OCI-LY1 (cell line): Measurements from ENCODE around the gene LCNL1.

Experiments used
- CTCF ChIP-seq: fragments of 200-600 bp; sonication (generic), shearing (Covaris generic); IDR thresholded peaks from 2 replicates; pipeline ENCODE4 v1.5.1; 2017; ENCODE audit warnings: mild to moderate bottlenecking, antibody characterized with exemption, low read length, moderate library complexity, mixed read lengths
- EZH2 ChIP-seq: fragments of 200-600 bp; sonication (generic), shearing (Covaris generic); IDR thresholded peaks from 2 replicates; pipeline ENCODE4 v1.8.0; 2017; ENCODE audit warnings: borderline replicate concordance, mixed run types, mild to moderate bottlenecking, antibody characterized with exemption, low read length, moderate library complexity, mixed read lengths

- TF ChIP-seq CTCF, result no peak
- TF ChIP-seq EZH2, result no peak
These were observed 11.0 kb upstream of the LCNL1 start for GRCh38 chr9:136971746-136972145.
